GM12892 (cell line): ENCODE results near the gene KRTAP5-2. TPM values are rescaled to one million over a fixed set of nuclear protein-coding genes. Genes with fewer than 3 reads are reported as not detected.
"Not testable (repeated sequence)": the region's sequence is repeated elsewhere in the genome, so short reads cannot be mapped to it uniquely, and the experiment has no call there.

Source experiments
- DNase-seq: peaks from one replicate; pipeline ENCODE4 v3.0.0; 2011; ENCODE audit not compliant: insufficient read length
- FAIRE-seq: peaks from 2 replicates; lab custom pipeline; 2011; peaks lifted over from hg19 to GRCh38; lab: Jason Lieb, UNC
- POLR2A ChIP-seq: IDR thresholded peaks from 2 replicates; pipeline ENCODE4 v1.6.1; 2011; ENCODE audit warnings: low read depth, low read length, control low read depth
- POLR2AphosphoS5 ChIP-seq: IDR thresholded peaks from 2 replicates; pipeline ENCODE4 v1.6.1; 2011; ENCODE audit warnings: low read depth, low read length, control low read depth
- TAF1 ChIP-seq: IDR thresholded peaks from 2 replicates; pipeline ENCODE4 v1.6.1; 2011; ENCODE audit warnings: low read depth, mild to moderate bottlenecking, control low read depth, low read length, borderline replicate concordance
- polyA plus RNA-seq: library from polyadenylated mRNA; unstranded; fragments of >200 nt; gene quantifications from one replicate; pipeline ENCODE4 v1.2.1, GENCODE V29; 2012; ENCODE audit warnings: missing spikeins, inconsistent platforms; ENCODE audit not compliant: missing spikeins

The KRTAP5-2 gene
- polyA plus RNA-seq, result not detected

- DNase-seq (no peak), FAIRE-seq (no peak)
- no peak for TF ChIP-seq POLR2AphosphoS5
- no peak for TF ChIP-seq POLR2A
- no peak for TF ChIP-seq TAF1
These were observed at the start of gene KRTAP5-2 for GRCh38 chr11:1597994-1598380. KRTAP5-2 (minus strand) TSS chr11:1598294; CDS start chr11:1598250, 44 bp downstream.

DNA sequence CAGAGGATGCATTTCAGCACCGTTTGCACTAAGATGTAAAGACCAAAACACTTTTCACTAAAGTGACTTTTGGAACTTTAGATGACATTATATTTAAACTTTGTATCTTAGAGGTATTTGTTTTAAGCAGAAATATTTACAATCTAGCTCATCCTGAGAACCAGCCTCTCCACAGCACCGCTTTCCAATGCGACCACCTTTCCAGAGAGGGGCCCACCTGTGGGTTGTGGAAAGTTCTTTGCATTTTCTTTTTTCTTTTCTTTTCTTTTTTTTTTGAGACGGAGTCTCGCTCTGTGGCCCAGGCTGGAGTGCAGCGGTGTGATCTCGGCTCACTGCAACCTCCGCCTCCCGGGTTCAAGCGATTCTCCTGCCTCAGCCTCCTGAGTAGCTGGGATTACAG lies 48.4 kb upstream of the KRTAP5-2 start:
- not testable (repeated sequence) for DNase-seq, FAIRE-seq

GRCh38 chr11:1645357-1645821 lies 47.3 kb upstream of the KRTAP5-2 start:
- FAIRE-seq, result no peak

DNA sequence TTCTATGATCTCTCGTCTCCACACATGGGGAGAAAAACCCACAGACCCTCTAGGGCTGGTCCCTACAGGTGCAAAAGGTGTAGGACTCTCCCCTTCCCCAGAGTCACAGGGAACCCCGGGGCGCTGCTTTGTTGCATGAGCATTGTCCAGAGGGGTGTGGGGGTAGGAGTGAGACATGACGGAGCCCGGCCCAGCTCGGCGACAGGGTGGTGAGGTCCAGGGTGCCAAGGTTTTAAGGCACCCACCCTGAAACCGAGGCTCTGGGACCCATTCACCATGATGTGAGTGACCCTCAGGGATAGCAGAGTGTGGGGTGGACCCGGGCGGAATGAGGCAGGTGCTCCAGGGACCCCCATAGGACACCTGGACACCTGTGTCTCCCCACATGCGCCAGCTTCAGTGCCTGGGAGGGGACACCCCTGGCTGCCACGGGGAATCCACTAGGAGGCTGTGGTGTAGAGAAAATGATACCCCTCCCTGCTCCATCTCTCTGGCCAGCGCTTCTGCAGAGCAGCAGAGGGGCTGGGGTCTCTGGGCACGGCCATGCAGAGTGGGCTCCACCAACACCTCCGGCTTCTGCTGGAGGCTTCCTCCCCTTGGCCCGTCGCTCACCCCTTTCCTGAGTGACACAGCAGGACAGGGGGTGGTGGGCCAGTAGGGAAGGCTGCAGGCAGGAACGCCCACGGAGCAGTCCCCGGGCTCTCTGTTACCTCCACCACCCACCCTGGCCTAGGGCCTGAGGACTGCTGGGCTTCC lies 46.7 kb upstream of the KRTAP5-2 start:
- FAIRE-seq, result no peak
- TF ChIP-seq POLR2AphosphoS5, result no peak
- TF ChIP-seq POLR2A, result no peak
- no peak for TF ChIP-seq TAF1

More at GRCh38 chr11:1645357-1645821, 47.3 kb upstream of the KRTAP5-2 start:
- DNase-seq, result no peak
- no peak for TF ChIP-seq TAF1
- no peak for TF ChIP-seq POLR2AphosphoS5
- TF ChIP-seq POLR2A, result no peak

GRCh38 chr11:1643146-1643690 lies 45.1 kb upstream of the KRTAP5-2 start:
- no peak for TF ChIP-seq TAF1
- TF ChIP-seq POLR2AphosphoS5, result no peak
- TF ChIP-seq POLR2A, result no peak
- DNase-seq (no peak), FAIRE-seq (no peak)

More for the DNA sequence above, 46.7 kb upstream of the KRTAP5-2 start:
- DNase-seq, result no peak

DNA sequence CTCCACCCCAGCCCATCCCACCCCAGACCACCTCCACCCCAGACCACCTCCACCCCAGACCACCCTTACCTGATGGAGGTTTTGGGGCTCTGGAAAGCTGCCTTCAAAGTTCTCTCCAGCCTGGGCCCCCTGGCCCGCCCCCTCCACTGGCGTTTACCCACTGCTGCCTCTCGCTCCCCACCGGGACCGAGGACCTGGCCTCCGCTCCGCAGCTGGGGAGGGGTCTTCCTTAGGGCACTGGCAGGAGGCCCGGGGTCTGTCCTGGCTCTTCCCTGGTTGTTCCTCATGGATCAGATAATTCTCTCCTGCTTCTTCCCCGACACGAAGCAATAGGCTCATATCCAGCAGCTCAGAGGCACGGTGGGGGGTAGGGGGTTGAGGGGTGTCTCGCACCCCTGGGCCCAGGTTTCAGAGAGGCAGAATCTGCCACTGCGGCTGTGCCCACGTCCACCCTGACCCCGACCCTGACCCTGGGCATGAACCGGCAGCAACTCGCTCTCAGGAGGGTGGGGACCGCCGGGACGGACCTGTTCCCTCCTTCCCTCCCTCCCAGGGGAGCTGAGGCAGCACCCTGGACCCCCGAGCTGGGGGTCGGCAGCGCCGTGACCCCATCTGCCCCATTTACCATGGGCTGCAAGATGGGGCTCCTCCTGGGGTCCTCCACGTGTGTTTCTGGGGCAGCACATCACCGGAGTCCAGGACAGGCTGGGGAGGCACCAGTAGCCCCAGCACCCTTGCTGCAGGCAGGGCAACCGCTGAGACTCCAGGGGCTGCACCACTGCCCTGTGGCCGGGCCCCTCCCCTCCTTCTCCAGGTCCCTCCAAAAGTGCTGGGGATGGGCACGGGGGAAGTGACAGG lies 44.4 kb upstream of the KRTAP5-2 start:
- TF ChIP-seq POLR2AphosphoS5 (no peak), TAF1 (no peak), POLR2A (no peak)
- FAIRE-seq, result no peak

DNA sequence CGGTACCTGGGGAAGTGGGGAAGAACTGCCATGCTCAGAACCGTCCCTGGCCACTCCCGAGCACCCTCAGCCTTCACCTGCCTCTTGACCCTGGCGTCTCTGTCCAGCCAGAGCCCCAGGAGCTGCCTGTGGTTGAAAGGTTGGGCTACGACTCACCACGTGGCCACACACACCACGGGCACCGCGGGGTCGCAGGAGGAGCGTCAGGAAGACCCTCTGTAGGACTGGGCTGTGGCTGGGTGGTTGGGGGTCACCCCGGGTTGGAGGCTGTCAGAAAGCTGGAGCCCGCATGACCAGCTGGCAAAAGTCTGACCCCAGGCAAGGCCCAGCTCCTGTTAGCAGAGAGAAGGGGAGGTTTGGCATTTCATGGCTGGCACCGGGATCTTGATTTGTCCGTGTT lies 43.0 kb upstream of the KRTAP5-2 start:
- DNase-seq (no peak), FAIRE-seq (no peak)
- TF ChIP-seq POLR2A (no peak), POLR2AphosphoS5 (no peak), TAF1 (no peak)

More for the DNA sequence above, 44.4 kb upstream of the KRTAP5-2 start:
- no peak for DNase-seq

DNA sequence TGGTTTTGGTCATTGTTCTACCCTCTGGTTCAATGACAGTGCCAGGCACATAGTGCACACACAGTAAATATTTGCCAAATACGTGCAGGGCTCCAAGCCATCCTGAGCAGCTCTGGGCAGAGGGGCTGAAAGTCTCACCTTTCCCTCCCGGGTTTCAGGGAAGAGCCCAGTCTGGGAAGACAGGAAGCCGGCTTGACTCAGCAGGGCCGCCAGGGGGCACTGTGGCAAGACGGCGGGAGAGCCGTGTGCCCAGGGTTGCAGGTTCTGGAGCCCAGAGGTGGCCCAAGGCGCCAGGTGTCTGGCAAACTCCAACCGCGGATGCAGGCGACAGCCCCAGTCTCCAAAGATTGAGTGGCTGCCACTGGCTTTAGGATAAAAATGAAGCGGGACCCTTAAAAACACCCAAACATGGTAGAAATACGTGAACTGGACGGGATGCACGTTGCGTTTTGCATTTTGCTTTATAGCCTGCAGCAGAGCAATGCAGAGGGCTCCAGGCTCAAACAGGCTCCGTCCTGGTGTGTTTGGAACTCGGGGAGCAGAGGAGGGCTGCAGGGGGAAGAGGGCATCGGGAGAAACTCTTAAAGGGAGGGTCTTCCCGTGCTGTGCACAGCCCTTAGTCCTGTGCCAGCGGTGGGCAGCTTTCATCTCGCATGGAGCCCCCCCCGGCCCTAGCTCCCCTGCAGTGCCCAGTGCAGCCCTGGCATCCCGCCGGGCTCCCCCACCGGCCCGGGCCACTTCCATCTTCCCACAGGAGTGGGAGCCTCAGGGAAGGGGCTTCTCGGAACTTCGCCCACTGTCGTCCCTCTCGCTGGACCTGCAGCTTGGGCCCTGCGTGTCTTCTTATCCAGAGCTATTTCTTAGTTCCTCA lies 42.2 kb upstream of the KRTAP5-2 start:
- DNase-seq, result peak; percentile 60

DNA sequence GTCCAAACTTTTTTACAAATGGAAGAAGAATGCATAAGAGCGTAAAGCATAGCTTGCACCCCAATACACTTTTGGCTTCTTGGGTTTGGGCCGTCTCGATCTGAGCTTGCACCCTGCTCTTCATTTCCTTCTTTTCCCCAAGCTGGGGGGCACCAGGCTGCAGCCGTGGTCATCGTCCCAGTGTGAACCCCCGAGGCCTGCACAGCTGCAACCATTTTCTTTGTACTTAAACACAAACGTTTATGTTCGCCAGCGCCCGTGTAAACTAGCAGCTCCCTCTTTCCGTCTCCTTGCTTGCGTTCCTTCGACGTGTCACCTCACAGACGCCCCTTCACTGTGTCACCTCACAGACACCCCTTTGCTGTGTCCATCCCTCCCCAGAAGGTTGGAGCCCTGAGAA lies 41.6 kb upstream of the KRTAP5-2 start:
- TF ChIP-seq POLR2AphosphoS5 (no peak), TAF1 (no peak), POLR2A (no peak)
- DNase-seq (no peak), FAIRE-seq (no peak)

More for the DNA sequence above, 42.2 kb upstream of the KRTAP5-2 start:
- TF ChIP-seq TAF1, result no peak
- no peak for TF ChIP-seq POLR2AphosphoS5
- no peak for TF ChIP-seq POLR2A
- FAIRE-seq, result peak; percentile 40

DNA sequence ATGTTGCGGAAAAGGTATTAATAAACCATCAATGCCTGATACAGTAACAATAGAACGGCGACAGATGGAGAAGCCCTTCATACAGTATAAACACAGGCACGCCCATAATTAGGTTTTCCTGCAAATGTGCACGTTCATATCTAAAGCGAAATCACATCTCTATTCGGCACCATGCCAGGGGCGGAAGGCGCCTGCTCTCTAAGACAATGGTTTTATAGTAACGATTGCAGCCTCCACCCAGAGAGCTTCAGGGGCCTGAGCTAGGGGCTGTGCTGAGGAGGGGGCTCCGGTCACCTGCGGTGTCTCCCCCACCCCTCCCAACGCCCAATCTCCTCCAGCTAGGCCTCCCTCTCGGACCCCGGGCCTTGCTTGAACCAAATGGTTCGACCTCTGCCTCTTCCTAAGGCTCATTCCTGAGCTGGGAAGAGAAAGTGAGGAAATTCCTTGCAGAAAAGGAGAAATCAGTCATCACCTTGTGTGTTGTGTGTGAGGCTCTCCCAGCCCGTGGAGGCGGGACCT lies 41.1 kb upstream of the KRTAP5-2 start:
- DNase-seq, result no peak
- FAIRE-seq, result no peak
- TF ChIP-seq POLR2AphosphoS5 (no peak), POLR2A (no peak)

GRCh38 chr11:1638344-1638743 lies 40.2 kb upstream of the KRTAP5-2 start:
- DNase-seq (no peak), FAIRE-seq (no peak)
- TF ChIP-seq POLR2A (no peak), TAF1 (no peak), POLR2AphosphoS5 (no peak)
